Measurements from ENCODE around the gene KIF18A.
"Not testable (repeated sequence)": the region's sequence is repeated elsewhere in the genome, so short reads cannot be mapped to it uniquely, and the experiment has no call there.

Gene KIF18A

DNA sequence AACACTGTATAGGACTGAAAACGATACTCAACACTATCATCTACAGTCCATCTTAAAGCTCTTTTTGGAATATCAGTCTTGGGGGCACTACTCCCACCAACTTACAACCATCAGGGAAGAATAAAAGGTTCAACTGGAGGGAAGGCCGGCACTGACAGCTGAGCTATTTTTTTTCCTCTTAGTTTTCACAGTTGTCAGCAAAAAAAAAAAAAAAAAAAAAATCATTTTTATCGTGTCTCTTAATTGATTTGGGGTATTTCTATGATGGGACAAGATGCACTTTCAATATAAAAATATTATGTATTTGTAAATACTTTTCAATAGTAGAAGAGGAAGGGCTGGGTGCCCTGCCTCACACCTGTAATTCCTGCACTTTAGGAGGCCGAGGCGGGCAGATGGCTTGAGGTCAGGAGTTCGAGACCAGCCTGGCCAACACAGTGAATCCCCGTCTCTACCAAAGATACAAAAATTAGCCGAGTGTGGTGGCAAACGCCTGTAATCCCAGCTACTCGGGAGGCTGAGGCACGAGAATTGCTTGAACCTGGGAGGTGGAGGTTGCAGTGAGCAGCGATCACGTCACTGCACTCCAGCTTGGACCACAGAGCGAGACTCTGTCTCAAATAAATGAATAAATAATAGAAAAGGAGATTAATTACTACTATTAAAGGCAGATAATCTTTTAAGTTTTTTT lies 1.5 kb downstream of the KIF18A start:
- H3K4me3 ChIP-seq (ENCODE audit: low read depth, low read length) = peak overlapping the region; percentile 96
- H3K9me3 ChIP-seq (ENCODE audit: control insufficient read depth, insufficient read depth, low read depth, low read length) = no peaks in the 10 kb centered on the region
- peaks cover 10% of the 10 kb centered on the region for H3K4me1 ChIP-seq (ENCODE audit: control insufficient read depth, insufficient read depth, low read length)
- no peak overlapping the region for H3K27ac ChIP-seq (ENCODE audit: low read depth, low read length)
- H3K9ac ChIP-seq (ENCODE audit: low read length) = no peak overlapping the region
- no peaks in the 10 kb centered on the region for H3K36me3 ChIP-seq (ENCODE audit: control insufficient read depth, insufficient read depth, low read length)
- H3K27me3 ChIP-seq (ENCODE audit: control insufficient read depth, insufficient read depth, low read length) = no peaks in the 10 kb centered on the region

GRCh38 chr11:28105869-28106268 lies 2.1 kb downstream of the KIF18A start:
- no peaks in the 10 kb centered on the region for H3K36me3 ChIP-seq (ENCODE audit: control insufficient read depth, insufficient read depth, low read length)
- H3K9me3 ChIP-seq (ENCODE audit: control insufficient read depth, insufficient read depth, low read depth, low read length) = no peaks in the 10 kb centered on the region
- H3K4me1 ChIP-seq (ENCODE audit: control insufficient read depth, insufficient read depth, low read length) = peaks cover 10% of the 10 kb centered on the region
- H3K27me3 ChIP-seq (ENCODE audit: control insufficient read depth, insufficient read depth, low read length) = no peaks in the 10 kb centered on the region
- peak overlapping the region; percentile 21; the same call in 1 of the 2 replicates for H3K4me3 ChIP-seq (ENCODE audit: low read depth, low read length)
- no peak overlapping the region for H3K27ac ChIP-seq (ENCODE audit: low read depth, low read length)
- no peak overlapping the region for H3K9ac ChIP-seq (ENCODE audit: low read length)

DNA sequence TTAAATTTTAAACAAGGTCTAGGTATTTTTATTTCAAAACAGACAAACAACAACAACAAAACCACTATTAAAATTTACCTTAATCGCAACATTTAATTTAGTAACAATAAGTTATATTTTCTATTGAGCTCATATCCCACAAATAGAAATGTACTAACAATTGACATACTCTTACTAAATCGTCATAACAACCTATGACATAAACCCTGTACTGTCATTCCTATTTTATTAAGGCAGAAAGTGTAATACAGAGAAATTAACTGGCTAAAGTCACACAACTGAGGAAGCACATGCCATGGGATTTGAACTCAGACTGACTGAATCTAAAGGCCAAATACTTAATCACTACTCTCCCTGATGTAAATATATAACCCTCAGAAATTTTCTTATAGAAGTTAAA lies 3.0 kb downstream of the KIF18A start:
- H3K9ac ChIP-seq (ENCODE audit: low read length) = no peak overlapping the region
- H3K36me3 ChIP-seq (ENCODE audit: control insufficient read depth, insufficient read depth, low read length) = no peaks in the 10 kb centered on the region
- no peak overlapping the region for H3K4me3 ChIP-seq (ENCODE audit: low read depth, low read length)
- H3K9me3 ChIP-seq (ENCODE audit: control insufficient read depth, insufficient read depth, low read depth, low read length) = no peaks in the 10 kb centered on the region
- no peak overlapping the region for H3K27ac ChIP-seq (ENCODE audit: low read depth, low read length)
- peaks cover 10% of the 10 kb centered on the region for H3K4me1 ChIP-seq (ENCODE audit: control insufficient read depth, insufficient read depth, low read length)
- no peaks in the 10 kb centered on the region for H3K27me3 ChIP-seq (ENCODE audit: control insufficient read depth, insufficient read depth, low read length)

DNA sequence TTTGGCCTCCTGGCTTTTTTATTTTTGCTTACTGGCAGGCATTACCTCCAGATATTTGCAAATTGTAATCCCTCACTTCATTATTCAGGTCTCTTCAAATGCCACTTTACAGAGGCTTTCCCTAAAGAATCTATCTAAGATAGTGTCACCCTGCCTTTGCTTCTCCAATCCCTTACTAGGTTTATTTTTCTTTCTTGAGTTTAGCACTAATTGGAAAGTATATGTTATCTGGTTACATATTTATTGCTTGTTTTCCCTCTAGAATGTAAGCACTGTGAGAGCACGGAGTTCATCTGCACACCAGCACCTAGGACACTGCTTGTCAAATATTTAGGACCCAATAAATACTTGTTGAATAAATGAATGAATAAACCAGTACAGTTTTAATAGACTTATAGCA lies 3.5 kb downstream of the KIF18A start:
- Histone ChIP-seq H3K9ac (ENCODE audit: low read length) (no peak overlapping the region), H3K36me3 (ENCODE audit: control insufficient read depth, insufficient read depth, low read length) (no peaks in the 10 kb centered on the region), H3K4me1 (ENCODE audit: control insufficient read depth, insufficient read depth, low read length) (peaks cover 8% of the 10 kb centered on the region; the same call in 1 of the 2 replicates), H3K27ac (ENCODE audit: low read depth, low read length) (no peak overlapping the region), H3K27me3 (ENCODE audit: control insufficient read depth, insufficient read depth, low read length) (no peaks in the 10 kb centered on the region), H3K4me3 (ENCODE audit: low read depth, low read length) (no peak overlapping the region), H3K9me3 (ENCODE audit: control insufficient read depth, insufficient read depth, low read depth, low read length) (no peaks in the 10 kb centered on the region)

GRCh38 chr11:28102300-28102699 lies 5.7 kb downstream of the KIF18A start:
- not testable (repeated sequence) for H3K9me3 ChIP-seq (ENCODE audit: control insufficient read depth, insufficient read depth, low read depth, low read length); H3K4me1 ChIP-seq (ENCODE audit: control insufficient read depth, insufficient read depth, low read length); H3K27ac ChIP-seq (ENCODE audit: low read depth, low read length); H3K4me3 ChIP-seq (ENCODE audit: low read depth, low read length); H3K36me3 ChIP-seq (ENCODE audit: control insufficient read depth, insufficient read depth, low read length); H3K27me3 ChIP-seq (ENCODE audit: control insufficient read depth, insufficient read depth, low read length); H3K9ac ChIP-seq (ENCODE audit: low read length)

- H3K27ac ChIP-seq (ENCODE audit: low read depth, low read length) = no peak overlapping the region
- H3K27me3 ChIP-seq (ENCODE audit: control insufficient read depth, insufficient read depth, low read length) = no peaks in the 10 kb centered on the region
- no peaks in the 10 kb centered on the region for H3K9me3 ChIP-seq (ENCODE audit: control insufficient read depth, insufficient read depth, low read depth, low read length)
- H3K4me3 ChIP-seq (ENCODE audit: low read depth, low read length) = no peak overlapping the region
- H3K9ac ChIP-seq (ENCODE audit: low read length) = no peak overlapping the region
- peaks cover 4% of the 10 kb centered on the region; the same call in 1 of the 2 replicates for H3K4me1 ChIP-seq (ENCODE audit: control insufficient read depth, insufficient read depth, low read length)
- H3K36me3 ChIP-seq (ENCODE audit: control insufficient read depth, insufficient read depth, low read length) = peaks cover 12% of the 10 kb centered on the region
Observed at GRCh38 chr11:28100665-28101064, 7.3 kb downstream of the KIF18A start.

GRCh38 chr11:28099715-28100114 lies 8.2 kb downstream of the KIF18A start:
- H3K9ac ChIP-seq (ENCODE audit: low read length) = no peak overlapping the region
- no peaks in the 10 kb centered on the region for H3K9me3 ChIP-seq (ENCODE audit: control insufficient read depth, insufficient read depth, low read depth, low read length)
- H3K27me3 ChIP-seq (ENCODE audit: control insufficient read depth, insufficient read depth, low read length) = no peaks in the 10 kb centered on the region
- no peak overlapping the region for H3K27ac ChIP-seq (ENCODE audit: low read depth, low read length)
- H3K4me1 ChIP-seq (ENCODE audit: control insufficient read depth, insufficient read depth, low read length) = peaks cover 4% of the 10 kb centered on the region; the same call in 1 of the 2 replicates
- H3K36me3 ChIP-seq (ENCODE audit: control insufficient read depth, insufficient read depth, low read length) = peaks cover 18% of the 10 kb centered on the region
- no peak overlapping the region for H3K4me3 ChIP-seq (ENCODE audit: low read depth, low read length)

- no peak overlapping the region for H3K9ac ChIP-seq (ENCODE audit: low read length)
- no peaks in the 10 kb centered on the region for H3K9me3 ChIP-seq (ENCODE audit: control insufficient read depth, insufficient read depth, low read depth, low read length)
- no peaks in the 10 kb centered on the region for H3K4me1 ChIP-seq (ENCODE audit: control insufficient read depth, insufficient read depth, low read length)
- no peaks in the 10 kb centered on the region for H3K27me3 ChIP-seq (ENCODE audit: control insufficient read depth, insufficient read depth, low read length)
- H3K27ac ChIP-seq (ENCODE audit: low read depth, low read length) = no peak overlapping the region
- H3K4me3 ChIP-seq (ENCODE audit: low read depth, low read length) = no peak overlapping the region
- peaks cover 27% of the 10 kb centered on the region for H3K36me3 ChIP-seq (ENCODE audit: control insufficient read depth, insufficient read depth, low read length)
Observed at GRCh38 chr11:28098257-28098656, 9.7 kb downstream of the KIF18A start.

DNA sequence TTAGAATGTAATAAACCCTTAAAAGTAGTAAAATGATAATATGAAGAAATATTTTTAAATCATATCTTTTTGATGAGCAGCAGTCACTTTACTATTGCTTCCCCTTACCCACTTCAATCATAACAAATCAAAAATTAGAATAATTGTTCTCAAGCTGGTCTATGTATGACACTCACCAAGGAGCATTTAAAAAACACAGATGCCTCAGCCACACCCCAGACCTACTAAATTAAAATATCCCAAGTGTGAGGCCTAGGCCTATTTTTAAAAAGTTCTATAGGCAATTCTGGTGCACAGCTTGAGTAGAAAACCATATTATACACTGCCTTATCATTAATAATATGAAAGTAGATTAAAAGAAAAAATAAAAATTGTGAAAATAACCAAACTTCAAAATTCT lies 15.2 kb downstream of the KIF18A start:
- H3K36me3 ChIP-seq (ENCODE audit: control insufficient read depth, insufficient read depth, low read length) = peaks cover 46% of the 10 kb centered on the region
- H3K4me3 ChIP-seq (ENCODE audit: low read depth, low read length) = no peak overlapping the region
- H3K27ac ChIP-seq (ENCODE audit: low read depth, low read length) = no peak overlapping the region
- H3K4me1 ChIP-seq (ENCODE audit: control insufficient read depth, insufficient read depth, low read length) = no peaks in the 10 kb centered on the region
- H3K9ac ChIP-seq (ENCODE audit: low read length) = no peak overlapping the region
- H3K9me3 ChIP-seq (ENCODE audit: control insufficient read depth, insufficient read depth, low read depth, low read length) = no peaks in the 10 kb centered on the region
- no peaks in the 10 kb centered on the region for H3K27me3 ChIP-seq (ENCODE audit: control insufficient read depth, insufficient read depth, low read length)

DNA sequence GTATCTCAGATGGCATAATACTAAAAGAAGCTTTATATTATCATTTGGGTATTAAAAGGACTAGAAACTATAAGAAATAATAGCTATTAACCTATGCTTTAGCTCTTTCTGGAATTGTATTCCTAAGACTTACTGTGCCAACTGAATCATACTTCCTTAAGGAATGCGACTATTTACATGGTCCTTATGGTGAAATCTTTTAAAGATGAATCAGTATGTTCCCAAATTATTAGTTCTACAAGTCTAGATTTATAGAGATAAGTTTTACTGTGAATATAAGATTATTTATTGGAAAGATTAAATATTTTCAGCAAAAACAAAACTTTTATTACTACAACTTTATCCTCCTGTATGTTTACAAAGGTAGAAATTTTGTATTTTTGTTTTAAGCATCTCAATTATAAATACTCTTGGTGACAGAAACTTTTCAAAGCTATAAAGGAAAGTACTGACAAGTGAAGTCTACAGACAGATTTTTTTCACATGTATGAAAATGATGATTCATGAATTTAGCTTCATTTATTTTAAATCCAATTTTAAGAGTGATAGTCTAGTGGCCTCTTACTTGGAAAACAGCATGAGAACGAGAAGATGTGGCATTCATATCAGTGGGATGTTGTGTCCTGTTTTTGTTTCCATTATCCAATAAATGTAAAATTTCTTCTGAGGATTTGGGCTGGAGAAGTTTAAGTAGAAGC lies 17.8 kb downstream of the KIF18A start:
- H3K9ac ChIP-seq (ENCODE audit: low read length) = no peak overlapping the region
- H3K4me3 ChIP-seq (ENCODE audit: low read depth, low read length) = no peak overlapping the region
- H3K27me3 ChIP-seq (ENCODE audit: control insufficient read depth, insufficient read depth, low read length) = no peaks in the 10 kb centered on the region
- no peak overlapping the region for H3K27ac ChIP-seq (ENCODE audit: low read depth, low read length)
- H3K36me3 ChIP-seq (ENCODE audit: control insufficient read depth, insufficient read depth, low read length) = peaks cover 33% of the 10 kb centered on the region
- no peaks in the 10 kb centered on the region for H3K9me3 ChIP-seq (ENCODE audit: control insufficient read depth, insufficient read depth, low read depth, low read length)
- H3K4me1 ChIP-seq (ENCODE audit: control insufficient read depth, insufficient read depth, low read length) = no peaks in the 10 kb centered on the region

DNA sequence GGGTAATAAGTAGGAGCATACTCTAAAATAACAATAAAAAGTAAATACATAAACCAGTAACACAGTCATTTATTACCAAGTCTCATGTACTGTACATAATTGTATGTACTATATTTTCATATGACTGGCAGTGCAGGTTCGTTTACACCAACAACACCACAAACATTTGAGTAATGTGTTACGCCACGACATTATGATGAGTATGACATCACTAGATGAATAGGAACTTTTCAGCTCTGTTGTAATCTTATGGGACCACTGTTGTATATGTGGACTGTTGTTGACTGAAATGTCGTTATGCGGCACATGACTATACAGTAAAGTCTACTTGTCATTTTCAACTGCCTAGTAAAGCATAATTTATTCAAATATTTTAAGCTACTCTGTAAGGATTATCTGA lies 18.6 kb downstream of the KIF18A start:
- no peaks in the 10 kb centered on the region for H3K9me3 ChIP-seq (ENCODE audit: control insufficient read depth, insufficient read depth, low read depth, low read length)
- no peaks in the 10 kb centered on the region for H3K4me1 ChIP-seq (ENCODE audit: control insufficient read depth, insufficient read depth, low read length)
- peaks cover 35% of the 10 kb centered on the region for H3K36me3 ChIP-seq (ENCODE audit: control insufficient read depth, insufficient read depth, low read length)
- no peak overlapping the region for H3K27ac ChIP-seq (ENCODE audit: low read depth, low read length)
- H3K4me3 ChIP-seq (ENCODE audit: low read depth, low read length) = no peak overlapping the region
- H3K9ac ChIP-seq (ENCODE audit: low read length) = no peak overlapping the region
- no peaks in the 10 kb centered on the region for H3K27me3 ChIP-seq (ENCODE audit: control insufficient read depth, insufficient read depth, low read length)

All from HUES6 (cell line).